Neutrophil (primary cell): ENCODE data around the gene PPARG.

ENCODE experiments used
- H3K27ac ChIP-seq: fragments of 200-600 bp; sonication (generic); 2 replicates; pipeline ENCODE4 v1.5.1; 2016; ENCODE audit warnings: mild to moderate bottlenecking, moderate library complexity
- H3K27me3 ChIP-seq: fragments of 200-600 bp; sonication (generic); 2 replicates; pipeline ENCODE4 v1.6.0; 2016; ENCODE audit warnings: mild to moderate bottlenecking
- H3K36me3 ChIP-seq: fragments of 200-600 bp; sonication (generic); 2 replicates; pipeline ENCODE4 v1.5.1; 2017
- H3K4me1 ChIP-seq, 2 experiments: fragments of 200-600 bp in 1 of 2; sonication (generic) in 1 of 2; 1 replicate in 1 of 2; 2 replicates in 1 of 2; pipeline versions ENCODE4 v1.5.1 to v1.6.1; 2013 to 2016; ENCODE audit warnings: low read depth in 1 of 2, low read length in 1 of 2, mild to moderate bottlenecking in 1 of 2, moderate library complexity in 1 of 2; ENCODE audit not compliant: control insufficient read depth in 1 of 2, insufficient read depth in 1 of 2
- H3K4me3 ChIP-seq, 2 experiments: fragments of 200-600 bp in 1 of 2; sonication (generic) in 1 of 2; 1 replicate in 1 of 2; 2 replicates in 1 of 2; pipeline ENCODE4 v1.5.1; 2013 to 2016; ENCODE audit warnings: low read depth in 1 of 2, low read length in 1 of 2, mild to moderate bottlenecking in 1 of 2, moderate library complexity in 1 of 2
- H3K9me3 ChIP-seq: fragments of 200-600 bp; sonication (generic); 2 replicates; pipeline ENCODE4 v1.5.1; 2016
- TF ChIP-seq, protein P1 (sequence below): fragments of 200-600 bp; sonication (generic); IDR thresholded peaks from 2 replicates; pipeline ENCODE4 v1.5.1; 2016; ENCODE audit warnings: antibody characterized with exemption

PPARG gene

DNA sequence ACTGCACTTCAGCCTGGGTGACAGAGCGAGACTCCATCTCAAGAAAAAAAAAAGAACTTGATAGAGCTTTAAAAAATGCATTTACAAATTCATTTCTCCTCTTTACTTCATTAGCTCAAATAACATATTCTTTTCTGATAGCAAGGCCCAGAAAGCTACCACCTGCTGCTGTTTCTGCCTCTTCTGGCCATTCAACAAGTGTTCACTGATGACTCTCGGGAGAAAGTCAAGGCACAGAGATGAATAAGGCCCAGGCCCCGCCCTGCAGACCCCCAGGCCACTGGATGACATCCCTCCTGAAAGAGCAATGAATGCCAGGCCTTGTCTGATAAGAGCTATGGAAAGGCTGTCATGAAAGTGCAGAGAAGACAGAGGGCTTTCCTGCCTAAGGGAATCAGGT is 181.8 kb downstream of the PPARG start:
- no peaks in the 10 kb centered on the region for H3K9me3 ChIP-seq

DNA sequence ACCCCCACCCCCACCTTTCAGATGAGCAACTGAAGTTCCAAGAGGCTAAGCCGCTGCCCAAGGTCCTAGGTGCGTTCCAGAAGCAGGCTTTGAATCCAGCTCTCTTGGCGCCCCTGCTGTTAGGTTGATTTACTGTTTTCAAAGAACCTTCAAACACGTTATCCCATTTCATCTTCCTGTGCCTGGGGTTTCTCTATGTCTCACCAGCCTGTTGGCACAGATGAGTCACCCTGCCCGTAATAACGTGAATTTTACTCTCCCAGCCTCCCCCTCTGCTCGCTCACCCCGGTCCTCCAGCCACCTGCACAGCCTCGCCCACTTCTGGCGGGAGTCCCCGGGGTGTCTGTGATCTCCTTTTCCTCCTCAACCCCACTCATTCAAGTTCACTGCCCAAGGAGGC is 182.4 kb downstream of the PPARG start:
- no peak overlapping the region for H3K4me3 ChIP-seq
- H3K27me3 ChIP-seq = no peaks in the 10 kb centered on the region
- H3K4me1 ChIP-seq = peaks cover 0 to 4% of the 10 kb centered on the region in 2 experiments
- H3K27ac ChIP-seq = no peak overlapping the region
- no peaks in the 10 kb centered on the region for H3K36me3 ChIP-seq
- H3K9me3 ChIP-seq = no peaks in the 10 kb centered on the region
- TF ChIP-seq, protein P1, sequence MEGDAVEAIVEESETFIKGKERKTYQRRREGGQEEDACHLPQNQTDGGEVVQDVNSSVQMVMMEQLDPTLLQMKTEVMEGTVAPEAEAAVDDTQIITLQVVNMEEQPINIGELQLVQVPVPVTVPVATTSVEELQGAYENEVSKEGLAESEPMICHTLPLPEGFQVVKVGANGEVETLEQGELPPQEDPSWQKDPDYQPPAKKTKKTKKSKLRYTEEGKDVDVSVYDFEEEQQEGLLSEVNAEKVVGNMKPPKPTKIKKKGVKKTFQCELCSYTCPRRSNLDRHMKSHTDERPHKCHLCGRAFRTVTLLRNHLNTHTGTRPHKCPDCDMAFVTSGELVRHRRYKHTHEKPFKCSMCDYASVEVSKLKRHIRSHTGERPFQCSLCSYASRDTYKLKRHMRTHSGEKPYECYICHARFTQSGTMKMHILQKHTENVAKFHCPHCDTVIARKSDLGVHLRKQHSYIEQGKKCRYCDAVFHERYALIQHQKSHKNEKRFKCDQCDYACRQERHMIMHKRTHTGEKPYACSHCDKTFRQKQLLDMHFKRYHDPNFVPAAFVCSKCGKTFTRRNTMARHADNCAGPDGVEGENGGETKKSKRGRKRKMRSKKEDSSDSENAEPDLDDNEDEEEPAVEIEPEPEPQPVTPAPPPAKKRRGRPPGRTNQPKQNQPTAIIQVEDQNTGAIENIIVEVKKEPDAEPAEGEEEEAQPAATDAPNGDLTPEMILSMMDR = no peak

More for the DNA sequence above, 181.8 kb downstream of the PPARG start:
- Histone ChIP-seq H3K4me1 (peaks cover 0 to 4% of the 10 kb centered on the region in 2 experiments), H3K4me3 (no peak overlapping the region), H3K36me3 (no peaks in the 10 kb centered on the region), H3K27me3 (no peaks in the 10 kb centered on the region), H3K27ac (no peak overlapping the region)
- TF ChIP-seq, protein P1 = no peak

DNA sequence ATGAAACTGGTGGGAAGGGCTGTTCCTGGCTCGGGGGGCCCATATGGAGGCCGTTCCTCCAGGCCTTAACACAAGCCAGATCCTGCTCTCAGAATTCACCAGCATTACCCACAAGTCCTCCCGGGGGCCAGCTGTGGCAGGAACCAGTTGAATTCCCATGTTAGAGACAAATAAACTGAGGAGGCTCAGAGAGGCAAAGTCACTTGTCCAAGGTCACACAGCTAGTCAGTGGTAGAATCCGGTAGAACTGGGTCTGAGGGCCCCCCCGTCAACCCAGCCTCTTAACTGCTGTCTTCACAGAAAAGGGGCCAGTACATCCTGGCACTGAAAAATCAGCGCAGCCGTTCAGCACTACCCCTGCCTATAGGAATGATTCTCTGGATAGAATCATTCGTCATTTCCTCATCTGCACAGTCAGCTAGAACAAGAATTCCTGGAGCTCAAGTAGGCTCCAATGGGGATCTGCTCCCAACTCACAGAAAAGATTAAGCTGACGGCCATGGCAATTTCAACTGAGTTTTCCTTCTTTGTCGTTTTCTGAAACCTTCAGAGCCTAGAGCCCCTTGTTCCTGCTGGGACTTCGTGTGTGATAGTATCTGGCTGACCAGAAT is 183.2 kb downstream of the PPARG start:
- no peaks in the 10 kb centered on the region for H3K27me3 ChIP-seq
- no peaks in the 10 kb centered on the region for H3K36me3 ChIP-seq
- H3K27ac ChIP-seq = no peak overlapping the region
- peaks cover 2 to 8% of the 10 kb centered on the region in 2 experiments for H3K4me1 ChIP-seq
- no peaks in the 10 kb centered on the region for H3K9me3 ChIP-seq
- TF ChIP-seq, protein P1 = no peak
- H3K4me3 ChIP-seq = no peak overlapping the region

DNA sequence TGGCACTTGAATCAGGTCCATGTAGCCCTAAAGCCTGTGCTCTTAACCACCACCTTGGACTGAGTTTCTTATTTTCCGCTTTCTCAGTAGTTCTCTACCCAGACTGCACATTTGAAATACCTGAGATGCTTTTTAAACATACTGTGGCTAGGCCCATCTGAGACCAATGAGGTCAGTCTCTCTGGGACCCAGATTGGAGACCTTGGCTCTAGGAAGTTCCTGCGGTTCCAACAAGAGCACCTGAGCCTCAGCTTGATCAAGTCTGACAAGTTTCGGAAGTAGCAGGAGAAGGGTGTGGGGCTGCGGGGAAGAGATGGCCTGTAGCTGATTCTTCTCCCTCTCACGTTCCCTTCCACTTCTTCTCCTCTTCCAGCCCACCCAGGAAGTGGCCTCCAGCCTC is 183.9 kb downstream of the PPARG start:
- Histone ChIP-seq H3K27me3 (no peaks in the 10 kb centered on the region), H3K36me3 (no peaks in the 10 kb centered on the region), H3K9me3 (no peaks in the 10 kb centered on the region), H3K27ac (no peak overlapping the region), H3K4me1 (peaks cover 2 to 8% of the 10 kb centered on the region in 2 experiments), H3K4me3 (no peak overlapping the region)
- TF ChIP-seq, protein P1 = no peak

DNA sequence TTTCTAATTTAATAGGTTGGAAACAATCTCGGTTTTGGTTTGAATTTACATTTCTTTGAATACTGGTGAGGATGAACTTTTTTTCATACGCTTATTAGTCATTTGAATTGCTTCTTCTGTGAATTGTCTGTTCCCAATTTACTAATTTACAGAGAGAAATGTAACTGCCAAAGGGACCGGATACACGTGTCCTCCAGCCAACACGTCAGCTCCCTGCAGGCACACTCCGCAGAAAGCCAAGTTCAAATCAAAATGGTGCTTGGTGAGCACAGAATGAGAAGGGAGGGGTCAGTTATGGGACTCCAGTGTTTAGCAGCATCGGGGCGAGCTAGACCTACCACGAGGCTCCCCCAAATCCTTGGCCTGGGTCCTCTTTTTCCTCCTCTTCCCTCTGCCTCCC is 184.6 kb downstream of the PPARG start:
- Histone ChIP-seq H3K4me1 (peaks cover 2 to 4% of the 10 kb centered on the region in 2 experiments), H3K9me3 (no peaks in the 10 kb centered on the region), H3K27me3 (no peaks in the 10 kb centered on the region), H3K36me3 (no peaks in the 10 kb centered on the region), H3K4me3 (no peak overlapping the region), H3K27ac (no peak overlapping the region)
- TF ChIP-seq, protein P1 = no peak
